CD4-positive, alpha-beta T cell (primary cell): ENCODE results near the gene ORC4. TPM values are rescaled to one million over a fixed set of nuclear protein-coding genes. Genes with fewer than 3 reads are reported as not detected.
A peak's percentile ranks its signal among the peaks of the same experiment; 100 is the strongest.
"Not testable (repeated sequence)": the region's sequence is repeated elsewhere in the genome, so short reads cannot be mapped to it uniquely, and the experiment has no call there.

Experiments
- ATAC-seq: fragments of 200-7000 bp; cut with Tn5 transposase; one replicate; pipeline ENCODE4 v1.10.0; 2022; ENCODE audit warnings: mild to moderate bottlenecking; ENCODE audit not compliant: poor library complexity
- CTCF ChIA-PET: fragments of 350-600 bp; sonication (Branson Sonifier 250); formaldehyde crosslinking; loops from one replicate; lab custom pipeline; 2021; ENCODE audit warnings: antibody characterized with exemption, inconsistent platforms; lab: Charles Lee
- POLR2A ChIA-PET: fragments of 350-600 bp; sonication (Branson Sonifier 250); formaldehyde crosslinking; loops from one replicate; lab custom pipeline; 2021; ENCODE audit warnings: antibody characterized with exemption, inconsistent platforms; lab: Charles Lee
- DNase-seq, 14 experiments: peaks; one replicate each; pipeline ENCODE4 v3.0.0-alpha.2; 2013 to 2020; ENCODE audit warnings: mixed read lengths in 2 of 14
- H3K27ac ChIP-seq, 2 donors: one replicate each; pipeline versions ENCODE4 v1.5.1 to v1.7.0; 2013; ENCODE audit warnings: low read length in 2 of 2, low read depth in 1 of 2, mild to moderate bottlenecking in 1 of 2
- H3K27me3 ChIP-seq, 2 experiments: 1 replicate in 1 of 2; 2 replicates in 1 of 2; pipeline versions ENCODE4 v1.6.1 to v1.7.0; 2013; ENCODE audit warnings: low read length in 2 of 2, control low read depth in 1 of 2, mild to moderate bottlenecking in 1 of 2, moderate library complexity in 1 of 2; ENCODE audit not compliant: insufficient read depth in 2 of 2, control insufficient read depth in 1 of 2
- H3K36me3 ChIP-seq: one replicate; pipeline ENCODE4 v1.6.1; 2013; ENCODE audit warnings: low read length, control low read depth; ENCODE audit not compliant: insufficient read depth
- H3K4me1 ChIP-seq: one replicate; pipeline ENCODE4 v1.6.1; 2013; ENCODE audit warnings: low read length, control low read depth; ENCODE audit not compliant: insufficient read depth
- H3K4me3 ChIP-seq: one replicate; pipeline ENCODE4 v1.5.1; 2013; ENCODE audit warnings: mild to moderate bottlenecking, low read length, moderate library complexity
- H3K9me3 ChIP-seq, 2 experiments: 1 replicate in 1 of 2; 2 replicates in 1 of 2; pipeline versions ENCODE4 v1.6.1 to v1.7.0; 2013; ENCODE audit warnings: low read length in 2 of 2, mild to moderate bottlenecking in 2 of 2, control low read depth in 1 of 2, moderate library complexity in 1 of 2; ENCODE audit not compliant: control insufficient read depth in 1 of 2, insufficient read depth in 1 of 2
- H3K27ac Mint-ChIP-seq: one replicate; pipeline ENCODE4 v1.8.0; 2020; ENCODE audit warnings: mixed read lengths
- H3K27me3 Mint-ChIP-seq: one replicate; pipeline ENCODE4 v1.8.0; 2021; ENCODE audit warnings: mixed read lengths
- H3K36me3 Mint-ChIP-seq: one replicate; pipeline ENCODE4 v1.8.0; 2021; ENCODE audit warnings: low read depth, mixed read lengths
- H3K4me1 Mint-ChIP-seq: one replicate; pipeline ENCODE4 v1.8.0; 2021; ENCODE audit warnings: low read depth, mixed read lengths
- H3K4me3 Mint-ChIP-seq: one replicate; pipeline ENCODE4 v1.8.0; 2020; ENCODE audit warnings: mild to moderate bottlenecking, mixed read lengths
- H3K9me3 Mint-ChIP-seq: one replicate; pipeline ENCODE4 v1.8.0; 2020; ENCODE audit warnings: mixed read lengths
- intact Hi-C, 2 experiments: fragments of 100-400 bp; cut with DNase I in 1 of 2; cut with micrococcal nuclease in 1 of 2; formaldehyde crosslinking; loops; one replicate each; pipeline versions ENCODE4 v1.15.1 to v1.9.0; 2023 to 2025; cut with DNase I, micrococcal nuclease
- total RNA-seq, 174 experiments: library from RNA in 2 of 174; stranded (reverse) in 2 of 174; gene quantifications; one replicate each; pipeline ENCODE4 v1.2.3 and lab custom pipeline; 2021 to 2026
- TF ChIP-seq, protein P1 (sequence below): fragments of 200-600 bp; IDR thresholded peaks from one replicate; pipeline ENCODE4 v1.8.0; 2022; ENCODE audit warnings: antibody characterized with exemption, mild to moderate bottlenecking

ORC4 gene
- total RNA-seq, 2 experiments from 2014 or later, result 29.4 to 33.9 TPM

DNA sequence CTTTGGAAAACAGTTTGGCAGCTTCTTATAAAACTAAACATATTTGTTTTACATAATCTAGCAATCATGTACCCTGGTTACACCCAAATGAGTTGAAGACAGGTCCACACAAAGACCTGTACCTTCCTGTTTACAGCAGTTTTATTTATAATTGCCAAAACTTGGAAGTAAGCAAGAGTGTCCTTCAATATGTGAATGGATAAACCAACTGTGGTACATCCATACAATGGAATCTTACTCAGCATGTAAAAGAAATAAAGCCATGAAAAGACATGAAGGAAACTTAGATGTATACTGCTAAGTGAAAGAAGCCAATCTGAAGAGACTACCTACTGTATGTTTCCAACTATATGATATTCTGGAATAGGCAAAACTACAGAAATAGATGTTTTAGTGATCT lies 23.7 kb downstream of the ORC4 start:
- H3K27ac ChIP-seq, result no peak overlapping the region
- TF ChIP-seq, protein P1, sequence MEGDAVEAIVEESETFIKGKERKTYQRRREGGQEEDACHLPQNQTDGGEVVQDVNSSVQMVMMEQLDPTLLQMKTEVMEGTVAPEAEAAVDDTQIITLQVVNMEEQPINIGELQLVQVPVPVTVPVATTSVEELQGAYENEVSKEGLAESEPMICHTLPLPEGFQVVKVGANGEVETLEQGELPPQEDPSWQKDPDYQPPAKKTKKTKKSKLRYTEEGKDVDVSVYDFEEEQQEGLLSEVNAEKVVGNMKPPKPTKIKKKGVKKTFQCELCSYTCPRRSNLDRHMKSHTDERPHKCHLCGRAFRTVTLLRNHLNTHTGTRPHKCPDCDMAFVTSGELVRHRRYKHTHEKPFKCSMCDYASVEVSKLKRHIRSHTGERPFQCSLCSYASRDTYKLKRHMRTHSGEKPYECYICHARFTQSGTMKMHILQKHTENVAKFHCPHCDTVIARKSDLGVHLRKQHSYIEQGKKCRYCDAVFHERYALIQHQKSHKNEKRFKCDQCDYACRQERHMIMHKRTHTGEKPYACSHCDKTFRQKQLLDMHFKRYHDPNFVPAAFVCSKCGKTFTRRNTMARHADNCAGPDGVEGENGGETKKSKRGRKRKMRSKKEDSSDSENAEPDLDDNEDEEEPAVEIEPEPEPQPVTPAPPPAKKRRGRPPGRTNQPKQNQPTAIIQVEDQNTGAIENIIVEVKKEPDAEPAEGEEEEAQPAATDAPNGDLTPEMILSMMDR, result no peak
- H3K4me1 ChIP-seq, result no peaks in the 10 kb centered on the region
- Mint-ChIP-seq H3K9me3 (peaks cover 4% of the 10 kb centered on the region), H3K4me1 (peaks cover 55% of the 10 kb centered on the region), H3K27me3 (no peaks in the 10 kb centered on the region), H3K36me3 (peaks cover 51% of the 10 kb centered on the region), H3K4me3 (no peak overlapping the region), H3K27ac (peak overlapping the region; percentile 4)
- ChIA-PET POLR2A (no interaction called here), CTCF (no interaction called here)
- no peak for DNase-seq
- no peak for ATAC-seq
- H3K27me3 ChIP-seq, result no peaks in the 10 kb centered on the region
- peaks cover 0 to 10% of the 10 kb centered on the region in 2 experiments for H3K9me3 ChIP-seq
- H3K36me3 ChIP-seq, result peaks cover 13% of the 10 kb centered on the region
- intact Hi-C loops, result no loop called here
- H3K4me3 ChIP-seq, result no peak overlapping the region

DNA sequence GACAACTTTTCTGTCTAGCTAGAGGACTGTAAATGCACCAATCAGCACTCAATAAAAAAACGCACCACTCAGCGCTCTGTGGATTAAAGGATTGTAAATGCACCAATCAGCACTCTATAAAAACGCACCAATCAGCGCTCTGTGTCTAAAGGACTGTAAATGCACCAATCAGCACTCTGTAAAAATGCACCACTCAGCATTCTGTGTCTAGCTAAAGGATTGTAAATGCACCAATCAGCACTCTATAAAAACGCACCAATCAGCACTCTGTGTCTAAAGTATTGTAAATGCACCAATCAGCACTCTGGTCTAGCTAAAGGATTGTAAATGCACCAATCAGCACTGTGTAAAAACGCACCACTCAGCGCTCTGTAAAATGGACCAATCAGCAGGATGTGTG lies 25.6 kb downstream of the ORC4 start:
- intact Hi-C loops, H3K27me3 Mint-ChIP-seq, H3K27me3 ChIP-seq, H3K4me3 ChIP-seq, POLR2A ChIA-PET, DNase-seq, H3K9me3 Mint-ChIP-seq, H3K4me1 ChIP-seq, ATAC-seq, H3K4me3 Mint-ChIP-seq, H3K27ac ChIP-seq, H3K27ac Mint-ChIP-seq, CTCF ChIA-PET: not testable (repeated sequence)
- peaks cover 46% of the 10 kb centered on the region for H3K4me1 Mint-ChIP-seq
- Histone ChIP-seq H3K9me3 (peaks cover 0 to 10% of the 10 kb centered on the region in 2 experiments), H3K36me3 (peaks cover 13% of the 10 kb centered on the region)
- peaks cover 37% of the 10 kb centered on the region for H3K36me3 Mint-ChIP-seq

DNA sequence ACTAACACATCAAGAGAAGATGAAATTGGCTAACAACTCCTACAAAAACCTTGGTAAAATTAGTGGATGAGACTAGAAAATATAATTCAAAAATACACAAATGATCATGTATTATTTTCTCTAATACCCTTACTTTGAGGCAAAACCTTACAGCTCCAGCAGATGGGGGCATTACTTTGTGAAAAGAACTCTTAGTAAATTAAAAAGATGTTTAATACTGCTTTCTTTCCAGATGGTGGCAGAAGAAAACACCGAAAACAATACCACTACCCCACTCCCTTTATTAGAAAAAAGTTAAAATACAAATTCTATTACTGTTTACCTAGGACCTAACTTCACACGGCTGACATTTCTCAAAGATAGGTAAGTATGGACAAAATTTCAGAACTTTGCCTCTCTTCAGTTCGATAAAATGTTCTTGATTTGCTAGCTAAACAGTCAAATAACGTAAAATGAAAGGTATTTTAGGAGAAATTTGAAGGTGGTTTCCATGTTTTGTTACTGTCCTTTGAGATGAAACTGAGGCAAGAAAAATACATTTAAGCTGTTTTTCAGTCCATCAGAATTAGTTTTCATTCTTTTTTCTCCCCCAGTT lies 30.6 kb downstream of the ORC4 start:
- no peaks in the 10 kb centered on the region for H3K9me3 Mint-ChIP-seq
- peak overlapping the region; percentile 25 for H3K27ac Mint-ChIP-seq
- intact Hi-C loops, result loop anchor here (1.0 to 5.0 kb wide), 7 partner anchors 211 to 1571 kb away; no protein-coding TSS in a partner anchor
- peak; percentile 95 for ATAC-seq
- TF ChIP-seq, protein P1, result peak; percentile 97
- H3K4me3 ChIP-seq, result no peak overlapping the region
- peaks cover 38% of the 10 kb centered on the region for H3K4me1 Mint-ChIP-seq
- no peaks in the 10 kb centered on the region for H3K9me3 ChIP-seq
- no peak overlapping the region for H3K27ac ChIP-seq
- no peak overlapping the region for H3K4me3 Mint-ChIP-seq
- POLR2A ChIA-PET, result interaction anchor here (0.7 to 2.1 kb wide), 4 partner anchors 519 to 1027 kb away, joined by 3 to 8 read pairs (median 6); no protein-coding TSS in a partner anchor
- H3K27me3 ChIP-seq, result no peaks in the 10 kb centered on the region
- H3K27me3 Mint-ChIP-seq, result no peaks in the 10 kb centered on the region
- H3K36me3 Mint-ChIP-seq, result peaks cover 8% of the 10 kb centered on the region
- no peaks in the 10 kb centered on the region for H3K4me1 ChIP-seq
- no peaks in the 10 kb centered on the region for H3K36me3 ChIP-seq
- DNase-seq, result peak in 7 of 14 experiments; percentile 5 to 73 (median 44)
- CTCF ChIA-PET, result interaction anchor here (0.5 to 3.8 kb wide), 17 partner anchors 9 to 1000 kb away, joined by 3 to 22 read pairs (median 5); partner anchors contain the start of genes MBD5 and ORC4
